Measurements from ENCODE around the gene RAB30.

Gene RAB30

DNA sequence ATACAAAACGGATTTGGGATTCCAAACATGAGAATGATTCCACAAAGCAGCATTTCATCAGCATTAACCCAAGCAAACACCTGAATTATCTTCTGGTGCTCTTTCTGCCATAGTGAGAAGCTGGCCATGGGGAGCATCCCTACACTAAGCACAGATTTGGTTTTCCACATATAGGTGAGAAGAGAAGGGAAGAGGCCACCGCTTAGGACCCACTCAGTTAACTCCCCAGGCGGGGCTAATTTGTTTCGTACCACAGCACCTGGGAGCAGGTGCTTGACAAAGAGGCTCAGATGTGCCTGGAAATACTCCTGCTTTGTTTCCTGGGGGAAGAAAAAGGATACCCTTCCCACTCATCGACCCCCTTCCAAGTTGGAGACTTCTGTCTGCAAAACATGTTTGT lies 64.2 kb downstream of the RAB30 start:
- Histone ChIP-seq H3K36me3 (ENCODE audit: insufficient read depth, insufficient read length, low read length) (no peaks in the 10 kb centered on the region), H3K27me3 (ENCODE audit: insufficient read depth, insufficient read length) (no peaks in the 10 kb centered on the region), H3K9ac (ENCODE audit: insufficient read length, low read depth) (no peak overlapping the region), H3K4me3 (ENCODE audit: insufficient read length, low read depth) (no peak overlapping the region), H3K4me1 (ENCODE audit: insufficient read depth, insufficient read length) (no peaks in the 10 kb centered on the region), H3K9me3 (ENCODE audit: insufficient read depth, low read length) (no peaks in the 10 kb centered on the region)
- TF ChIP-seq SUZ12 (IDR thresholded peaks at IDR 0.05; ENCODE audit: extremely low read depth, insufficient read depth, insufficient read length) (no peak), ZNF274 (IDR thresholded peaks at IDR 0.05; ENCODE audit: low read depth, low read length) (no peak), YY1 (IDR thresholded peaks at IDR 0.05; ENCODE audit: insufficient read depth, insufficient read length) (no peak)
- no peak for DNase-seq (ENCODE audit: low read depth, low spot score)

DNA sequence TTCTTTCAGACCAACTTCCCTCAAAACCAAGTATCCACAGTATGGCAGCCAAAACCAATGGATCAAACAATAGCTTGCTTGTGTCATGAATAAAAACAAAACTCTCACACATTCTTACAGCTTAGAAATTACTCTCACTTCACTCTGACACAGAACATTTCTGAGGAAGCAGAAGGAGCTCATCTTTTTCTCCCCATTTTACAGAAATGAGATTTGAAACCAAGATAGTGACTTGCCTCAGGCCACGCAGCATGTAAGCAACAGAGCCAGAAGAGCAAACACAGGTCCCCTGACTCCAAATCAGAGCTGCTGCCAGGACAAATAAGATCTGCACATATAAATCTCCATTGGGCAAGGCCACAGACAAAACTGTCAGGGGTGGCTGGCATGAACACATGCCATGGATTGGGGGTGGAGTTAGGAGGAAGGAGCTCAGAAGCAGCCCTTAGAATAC lies 64.8 kb downstream of the RAB30 start:
- no peaks in the 10 kb centered on the region for H3K9me3 ChIP-seq (ENCODE audit: insufficient read depth, low read length)
- H3K4me3 ChIP-seq (ENCODE audit: insufficient read length, low read depth), result no peak overlapping the region
- no peaks in the 10 kb centered on the region for H3K27me3 ChIP-seq (ENCODE audit: insufficient read depth, insufficient read length)
- no peak overlapping the region for H3K9ac ChIP-seq (ENCODE audit: insufficient read length, low read depth)
- peaks cover 2% of the 10 kb centered on the region for H3K4me1 ChIP-seq (ENCODE audit: insufficient read depth, insufficient read length)
- DNase-seq (ENCODE audit: low read depth, low spot score), result no peak
- no peak for TF ChIP-seq YY1 (IDR thresholded peaks at IDR 0.05; ENCODE audit: insufficient read depth, insufficient read length)
- TF ChIP-seq ZNF274 (IDR thresholded peaks at IDR 0.05; ENCODE audit: low read depth, low read length), result no peak
- TF ChIP-seq SUZ12 (IDR thresholded peaks at IDR 0.05; ENCODE audit: extremely low read depth, insufficient read depth, insufficient read length), result no peak
- no peaks in the 10 kb centered on the region for H3K36me3 ChIP-seq (ENCODE audit: insufficient read depth, insufficient read length, low read length)

DNA sequence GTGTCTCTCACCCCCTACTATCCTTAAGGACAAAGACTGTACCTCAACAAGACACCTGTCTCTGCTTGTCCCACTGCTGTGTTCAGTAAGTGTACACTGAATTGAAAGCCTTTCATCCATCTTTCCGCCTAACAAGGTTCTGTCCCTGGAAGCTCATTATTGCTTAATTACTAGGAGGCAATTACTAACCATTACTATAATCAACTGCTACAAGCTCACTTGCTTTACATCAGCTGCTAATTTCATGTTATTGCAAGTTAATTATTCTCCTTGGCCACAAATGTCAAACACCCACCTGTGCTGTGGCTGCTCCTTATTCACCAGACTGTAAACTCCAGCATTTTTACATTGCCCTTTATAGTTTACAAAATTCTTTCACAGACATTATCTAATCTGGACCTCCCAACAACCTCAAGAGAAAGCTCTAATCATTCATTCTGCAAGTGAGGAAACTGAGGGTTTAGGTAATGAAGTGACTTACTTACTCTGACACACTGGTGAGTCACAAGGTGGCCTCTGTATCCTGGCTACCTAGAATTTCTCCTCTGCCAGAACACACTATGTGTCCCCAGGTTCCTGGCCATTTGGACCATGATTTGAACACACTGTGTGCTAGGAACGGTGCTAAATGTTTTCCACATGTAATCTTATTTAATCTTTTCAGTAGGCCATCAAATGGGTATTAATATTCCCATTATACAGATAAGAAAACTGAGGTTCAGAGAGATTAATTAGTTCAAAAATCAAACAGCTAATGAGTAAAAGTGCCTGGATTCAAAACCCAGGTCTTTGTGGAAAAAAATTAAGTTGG lies 66.7 kb downstream of the RAB30 start:
- Histone ChIP-seq H3K4me3 (ENCODE audit: insufficient read length, low read depth) (no peak overlapping the region), H3K9ac (ENCODE audit: insufficient read length, low read depth) (no peak overlapping the region), H3K36me3 (ENCODE audit: insufficient read depth, insufficient read length, low read length) (no peaks in the 10 kb centered on the region), H3K4me1 (ENCODE audit: insufficient read depth, insufficient read length) (peaks cover 2% of the 10 kb centered on the region), H3K9me3 (ENCODE audit: insufficient read depth, low read length) (no peaks in the 10 kb centered on the region), H3K27me3 (ENCODE audit: insufficient read depth, insufficient read length) (no peaks in the 10 kb centered on the region)
- DNase-seq (ENCODE audit: low read depth, low spot score), result no peak
- TF ChIP-seq SUZ12 (IDR thresholded peaks at IDR 0.05; ENCODE audit: extremely low read depth, insufficient read depth, insufficient read length), result no peak
- no peak for TF ChIP-seq ZNF274 (IDR thresholded peaks at IDR 0.05; ENCODE audit: low read depth, low read length)
- TF ChIP-seq YY1 (IDR thresholded peaks at IDR 0.05; ENCODE audit: insufficient read depth, insufficient read length), result no peak

DNA sequence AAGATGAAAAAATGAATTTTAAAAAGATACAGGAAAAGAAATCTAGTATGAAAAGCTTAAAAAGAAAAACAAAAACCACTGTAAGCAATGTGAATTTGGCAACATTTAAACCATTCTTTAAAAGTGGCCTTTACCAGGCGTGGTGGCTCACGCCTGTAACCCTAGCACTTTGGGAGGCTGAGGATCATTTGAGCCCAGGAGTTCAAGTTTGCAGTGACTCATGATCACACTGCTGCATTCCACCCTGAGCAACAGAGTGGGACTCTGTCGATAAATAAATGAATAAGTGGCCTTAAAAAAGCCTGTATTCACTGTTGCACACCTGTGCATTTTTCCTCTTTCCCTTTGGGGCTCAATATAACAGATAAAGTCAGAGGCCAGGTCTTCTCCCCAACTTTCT lies 69.2 kb downstream of the RAB30 start:
- TF ChIP-seq ZNF274 (IDR thresholded peaks at IDR 0.05; ENCODE audit: low read depth, low read length) (no peak), YY1 (IDR thresholded peaks at IDR 0.05; ENCODE audit: insufficient read depth, insufficient read length) (no peak), SUZ12 (IDR thresholded peaks at IDR 0.05; ENCODE audit: extremely low read depth, insufficient read depth, insufficient read length) (no peak)
- H3K36me3 ChIP-seq (ENCODE audit: insufficient read depth, insufficient read length, low read length), result no peaks in the 10 kb centered on the region
- H3K4me1 ChIP-seq (ENCODE audit: insufficient read depth, insufficient read length), result peaks cover 2% of the 10 kb centered on the region
- DNase-seq (ENCODE audit: low read depth, low spot score), result no peak
- H3K4me3 ChIP-seq (ENCODE audit: insufficient read length, low read depth), result no peak overlapping the region
- H3K27me3 ChIP-seq (ENCODE audit: insufficient read depth, insufficient read length), result no peaks in the 10 kb centered on the region
- no peaks in the 10 kb centered on the region for H3K9me3 ChIP-seq (ENCODE audit: insufficient read depth, low read length)
- H3K9ac ChIP-seq (ENCODE audit: insufficient read length, low read depth), result no peak overlapping the region

DNA sequence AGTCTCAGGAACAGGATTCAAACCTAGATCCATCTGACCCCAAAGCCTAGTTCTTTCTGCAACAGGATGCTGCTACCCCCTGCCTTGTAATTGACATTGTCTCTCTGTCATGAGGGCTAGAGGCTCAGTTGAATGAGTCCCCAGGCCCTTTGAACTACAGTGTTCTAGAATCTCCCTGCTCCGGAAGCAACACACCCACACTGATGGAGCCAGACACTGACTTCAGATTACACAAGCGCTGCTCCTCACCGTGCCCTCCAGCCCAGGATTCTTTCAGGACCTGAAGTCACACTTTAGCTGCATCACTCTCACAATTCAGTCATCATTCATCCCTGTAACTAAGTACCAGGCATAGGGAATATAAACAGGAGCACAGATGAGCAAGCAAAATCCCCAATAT lies 69.6 kb downstream of the RAB30 start:
- Histone ChIP-seq H3K27me3 (ENCODE audit: insufficient read depth, insufficient read length) (no peaks in the 10 kb centered on the region), H3K4me1 (ENCODE audit: insufficient read depth, insufficient read length) (peaks cover 2% of the 10 kb centered on the region), H3K9me3 (ENCODE audit: insufficient read depth, low read length) (no peaks in the 10 kb centered on the region), H3K4me3 (ENCODE audit: insufficient read length, low read depth) (no peak overlapping the region), H3K36me3 (ENCODE audit: insufficient read depth, insufficient read length, low read length) (no peaks in the 10 kb centered on the region), H3K9ac (ENCODE audit: insufficient read length, low read depth) (no peak overlapping the region)
- TF ChIP-seq ZNF274 (IDR thresholded peaks at IDR 0.05; ENCODE audit: low read depth, low read length) (no peak), SUZ12 (IDR thresholded peaks at IDR 0.05; ENCODE audit: extremely low read depth, insufficient read depth, insufficient read length) (no peak), YY1 (IDR thresholded peaks at IDR 0.05; ENCODE audit: insufficient read depth, insufficient read length) (no peak)
- no peak for DNase-seq (ENCODE audit: low read depth, low spot score)

DNA sequence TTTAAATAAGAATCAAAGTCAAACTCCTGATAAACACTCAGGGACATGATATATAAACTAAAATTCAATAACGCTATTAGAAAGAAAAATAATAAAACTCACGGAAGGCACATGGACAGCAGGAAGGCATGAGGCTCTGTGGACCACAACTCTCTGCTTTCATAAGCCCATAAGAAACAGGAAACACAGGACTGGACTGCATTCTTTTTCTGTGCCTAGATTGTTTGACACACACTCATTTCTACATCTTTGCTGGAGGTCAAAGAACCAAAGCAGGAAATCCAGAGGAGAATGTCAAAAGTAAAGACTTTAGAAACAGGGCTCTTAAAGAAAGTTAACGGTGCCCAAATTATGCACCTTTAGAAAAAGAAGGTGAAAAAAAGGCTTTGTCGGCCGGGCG lies 71.3 kb downstream of the RAB30 start:
- no peak overlapping the region for H3K4me3 ChIP-seq (ENCODE audit: insufficient read length, low read depth)
- TF ChIP-seq SUZ12 (IDR thresholded peaks at IDR 0.05; ENCODE audit: extremely low read depth, insufficient read depth, insufficient read length), result no peak
- TF ChIP-seq ZNF274 (IDR thresholded peaks at IDR 0.05; ENCODE audit: low read depth, low read length), result no peak
- TF ChIP-seq YY1 (IDR thresholded peaks at IDR 0.05; ENCODE audit: insufficient read depth, insufficient read length), result no peak
- no peak overlapping the region for H3K9ac ChIP-seq (ENCODE audit: insufficient read length, low read depth)

DNA sequence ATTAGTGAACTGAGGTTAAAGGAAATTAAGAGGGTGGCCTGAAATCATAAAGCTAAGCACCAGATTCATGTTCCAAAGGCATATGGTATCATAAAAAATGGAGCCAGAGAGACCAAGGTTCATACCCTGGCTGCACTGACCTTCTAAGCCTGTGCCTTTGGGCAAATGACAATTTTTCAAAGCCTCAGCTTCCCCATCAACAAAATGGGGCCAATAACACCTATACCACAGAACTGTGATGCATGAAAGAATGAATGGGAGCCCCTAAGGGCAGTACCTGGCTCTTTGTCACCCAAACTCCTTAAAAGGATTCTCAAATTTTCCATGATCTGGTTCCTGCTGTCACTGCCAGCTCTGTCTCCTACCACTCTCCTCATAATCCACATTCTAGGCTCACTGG lies 72.5 kb downstream of the RAB30 start:
- no peak for DNase-seq (ENCODE audit: low read depth, low spot score)
- peaks cover 5% of the 10 kb centered on the region for H3K4me1 ChIP-seq (ENCODE audit: insufficient read depth, insufficient read length)
- no peaks in the 10 kb centered on the region for H3K36me3 ChIP-seq (ENCODE audit: insufficient read depth, insufficient read length, low read length)
- H3K4me3 ChIP-seq (ENCODE audit: insufficient read length, low read depth), result no peak overlapping the region
- no peaks in the 10 kb centered on the region for H3K27me3 ChIP-seq (ENCODE audit: insufficient read depth, insufficient read length)
- no peak overlapping the region for H3K9ac ChIP-seq (ENCODE audit: insufficient read length, low read depth)
- H3K9me3 ChIP-seq (ENCODE audit: insufficient read depth, low read length), result no peaks in the 10 kb centered on the region
- TF ChIP-seq SUZ12 (IDR thresholded peaks at IDR 0.05; ENCODE audit: extremely low read depth, insufficient read depth, insufficient read length) (no peak), YY1 (IDR thresholded peaks at IDR 0.05; ENCODE audit: insufficient read depth, insufficient read length) (no peak), ZNF274 (IDR thresholded peaks at IDR 0.05; ENCODE audit: low read depth, low read length) (no peak)

More for the DNA sequence above, 71.3 kb downstream of the RAB30 start:
- DNase-seq (ENCODE audit: low read depth, low spot score), result no peak
- Histone ChIP-seq H3K36me3 (ENCODE audit: insufficient read depth, insufficient read length, low read length) (no peaks in the 10 kb centered on the region), H3K9me3 (ENCODE audit: insufficient read depth, low read length) (no peaks in the 10 kb centered on the region), H3K27me3 (ENCODE audit: insufficient read depth, insufficient read length) (no peaks in the 10 kb centered on the region), H3K4me1 (ENCODE audit: insufficient read depth, insufficient read length) (peaks cover 5% of the 10 kb centered on the region)

Measured in NT2/D1 (cell line).